Fibroblast of mammary gland (primary cell): ENCODE measurements around the gene HNRNPK.

ENCODE experiments used
- DNase-seq: peaks from one replicate; pipeline ENCODE4 v3.0.0-alpha.2; 2010; ENCODE audit warnings: low read depth
- H3K4me3 ChIP-seq: 2 replicates; pipeline ENCODE4 v1.5.1; 2011; ENCODE audit warnings: low read depth, mild to moderate bottlenecking, low read length, moderate library complexity; ENCODE audit not compliant: control insufficient read depth
- TF ChIP-seq, protein P1 (sequence below): conservative IDR thresholded peaks from 2 replicates; pipeline ENCODE4 v1.5.1; 2011; ENCODE audit warnings: low read depth, low read length, inconsistent platforms; ENCODE audit not compliant: control insufficient read depth, insufficient read depth

The HNRNPK gene

DNA sequence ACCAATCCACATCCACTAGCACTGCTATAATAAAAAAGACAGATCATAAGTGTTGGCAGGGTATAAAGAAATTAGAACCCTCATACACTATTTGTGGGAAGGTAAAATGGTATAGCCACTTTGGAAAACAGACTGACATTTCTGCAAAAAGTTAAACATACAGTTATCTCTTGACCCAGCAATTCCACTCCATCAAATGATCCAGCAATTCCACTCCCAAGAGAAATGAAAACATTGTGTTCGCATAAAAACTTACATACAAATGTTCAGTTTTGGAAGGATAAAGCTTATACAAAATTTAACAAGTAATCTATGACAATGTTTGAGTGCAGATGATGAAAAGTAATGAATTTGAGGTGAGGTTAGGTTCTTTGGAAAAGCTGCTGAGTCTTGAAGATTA is 60.9 kb downstream of the HNRNPK start:
- TF ChIP-seq, protein P1, sequence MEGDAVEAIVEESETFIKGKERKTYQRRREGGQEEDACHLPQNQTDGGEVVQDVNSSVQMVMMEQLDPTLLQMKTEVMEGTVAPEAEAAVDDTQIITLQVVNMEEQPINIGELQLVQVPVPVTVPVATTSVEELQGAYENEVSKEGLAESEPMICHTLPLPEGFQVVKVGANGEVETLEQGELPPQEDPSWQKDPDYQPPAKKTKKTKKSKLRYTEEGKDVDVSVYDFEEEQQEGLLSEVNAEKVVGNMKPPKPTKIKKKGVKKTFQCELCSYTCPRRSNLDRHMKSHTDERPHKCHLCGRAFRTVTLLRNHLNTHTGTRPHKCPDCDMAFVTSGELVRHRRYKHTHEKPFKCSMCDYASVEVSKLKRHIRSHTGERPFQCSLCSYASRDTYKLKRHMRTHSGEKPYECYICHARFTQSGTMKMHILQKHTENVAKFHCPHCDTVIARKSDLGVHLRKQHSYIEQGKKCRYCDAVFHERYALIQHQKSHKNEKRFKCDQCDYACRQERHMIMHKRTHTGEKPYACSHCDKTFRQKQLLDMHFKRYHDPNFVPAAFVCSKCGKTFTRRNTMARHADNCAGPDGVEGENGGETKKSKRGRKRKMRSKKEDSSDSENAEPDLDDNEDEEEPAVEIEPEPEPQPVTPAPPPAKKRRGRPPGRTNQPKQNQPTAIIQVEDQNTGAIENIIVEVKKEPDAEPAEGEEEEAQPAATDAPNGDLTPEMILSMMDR, result no peak
- H3K4me3 ChIP-seq, result no peak overlapping the region
- DNase-seq, result no peak
